HepG2 (cell line): ENCODE results near the gene TTBK1. TPM values are rescaled to one million over a fixed set of nuclear protein-coding genes. Genes with fewer than 3 reads are reported as not detected.

Experiments used
- ETV6 ChIP-seq: sonication (generic); formaldehyde crosslinking; conservative IDR thresholded peaks from 2 replicates; pipeline ENCODE4 v1.4.0; 2020; ENCODE audit warnings: missing genetic modification reagents
- GPN1 ChIP-seq: sonication (generic); formaldehyde crosslinking; IDR thresholded peaks from 2 replicates; pipeline ENCODE4 v1.5.1; 2020; ENCODE audit warnings: missing genetic modification reagents, borderline replicate concordance
- HCFC1 ChIP-seq: fragments of 150-350 bp; IDR thresholded peaks from 2 replicates; pipeline ENCODE4 v1.6.1; 2014; ENCODE audit warnings: low read depth, low read length
- HNRNPLL ChIP-seq: fragments of 200-400 bp; formaldehyde crosslinking; IDR thresholded peaks from 2 replicates; pipeline ENCODE4 v1.6.1; 2017; ENCODE audit warnings: mild to moderate bottlenecking, low read depth, low read length; ENCODE audit not compliant: poor library complexity, severe bottlenecking
- IRF2 ChIP-seq: IDR thresholded peaks from 2 replicates; pipeline ENCODE4 v1.6.1; 2018; ENCODE audit warnings: missing genetic modification reagents, missing compliant biosample characterization
- NCOA1 ChIP-seq: sonication (generic); formaldehyde crosslinking; IDR thresholded peaks from 2 replicates; pipeline ENCODE4 v1.9.0; 2021; ENCODE audit warnings: missing genetic modification reagents
- RAD21 ChIP-seq: fragments of 450-650 bp; formaldehyde crosslinking; IDR thresholded peaks from 2 replicates; pipeline ENCODE4 v1.5.0; 2020; ENCODE audit warnings: mild to moderate bottlenecking
- RFXANK ChIP-seq: IDR thresholded peaks from 2 replicates; pipeline ENCODE4 v1.6.1; 2016
- SRSF9 ChIP-seq: fragments of 200-400 bp; formaldehyde crosslinking; IDR thresholded peaks from 2 replicates; pipeline ENCODE4 v1.6.1; 2018; ENCODE audit warnings: borderline replicate concordance, mild to moderate bottlenecking, low read depth, low read length; ENCODE audit not compliant: insufficient read depth, poor library complexity, severe bottlenecking
- TAF15 ChIP-seq: fragments of 200-400 bp; formaldehyde crosslinking; IDR thresholded peaks from one replicate; pipeline ENCODE4 v1.6.1; 2018; ENCODE audit warnings: mild to moderate bottlenecking, low read depth, low read length; ENCODE audit not compliant: poor library complexity, severe bottlenecking
- ZBTB21 ChIP-seq: sonication (generic); formaldehyde crosslinking; IDR thresholded peaks from 2 replicates; pipeline ENCODE4 v1.4.0; 2020; ENCODE audit warnings: missing genetic modification reagents
- ZFAT ChIP-seq: sonication (generic); formaldehyde crosslinking; conservative IDR thresholded peaks from 2 replicates; pipeline ENCODE4 v1.8.1; 2023; ENCODE audit warnings: missing genetic modification reagents, inconsistent platforms
- ZNF10 ChIP-seq: sonication (generic); formaldehyde crosslinking; IDR thresholded peaks from 2 replicates; pipeline ENCODE4 v1.4.0; 2020; ENCODE audit warnings: mild to moderate bottlenecking, low read depth, missing genetic modification reagents, borderline replicate concordance
- ZNF180 ChIP-seq: sonication (generic); formaldehyde crosslinking; IDR thresholded peaks from 2 replicates; pipeline ENCODE4 v1.4.0; 2020; ENCODE audit warnings: low read depth, missing genetic modification reagents, borderline replicate concordance
- ZNF253 ChIP-seq: sonication (generic); formaldehyde crosslinking; IDR thresholded peaks from 2 replicates; pipeline ENCODE4 v1.8.0; 2022; ENCODE audit warnings: mild to moderate bottlenecking, missing genetic modification reagents, borderline replicate concordance
- ZNF460 ChIP-seq: sonication (generic); formaldehyde crosslinking; IDR thresholded peaks from 2 replicates; pipeline ENCODE4 v1.5.1; 2020; ENCODE audit warnings: missing genetic modification reagents, mild to moderate bottlenecking, borderline replicate concordance
- ZNF546 ChIP-seq: sonication (generic); formaldehyde crosslinking; conservative IDR thresholded peaks from 2 replicates; pipeline ENCODE4 v1.8.1; 2023; ENCODE audit warnings: mild to moderate bottlenecking, missing genetic modification reagents
- ZNF549 ChIP-seq: sonication (generic); formaldehyde crosslinking; IDR thresholded peaks from 2 replicates; pipeline ENCODE4 v1.5.0; 2020; ENCODE audit warnings: missing genetic modification reagents
- ZNF564 ChIP-seq: sonication (generic); formaldehyde crosslinking; IDR thresholded peaks from 2 replicates; pipeline ENCODE4 v1.8.1; 2023; ENCODE audit warnings: mild to moderate bottlenecking, missing genetic modification reagents
- ZNF724P ChIP-seq: sonication (generic); formaldehyde crosslinking; IDR thresholded peaks from 2 replicates; pipeline ENCODE4 v1.8.0; 2022; ENCODE audit warnings: missing genetic modification reagents, borderline replicate concordance
- ZSCAN12 ChIP-seq: sonication (generic); formaldehyde crosslinking; IDR thresholded peaks from 2 replicates; pipeline ENCODE4 v1.9.0; 2021; ENCODE audit warnings: mild to moderate bottlenecking, missing genetic modification reagents
- polyA plus RNA-seq, 8 experiments: library from polyadenylated mRNA; depleted of rRNA in 3 of 8; stranded (reverse) in 7 of 8; unstranded in 1 of 8; fragments of >200 nt; fragmentation: Illumina TruSeq in 4 of 8; extraction: Trizol in 4 of 8; gene quantifications; 2 replicates each; pipeline versions ENCODE4 v1.2.1 to v1.2.3, GENCODE V29; 2011 to 2016; ENCODE audit warnings: low read depth in 4 of 8, missing spikeins in 1 of 8, mixed read lengths in 1 of 8; ENCODE audit not compliant: insufficient read depth in 1 of 8
- total RNA-seq, 5 experiments: library from RNA; depleted of rRNA; stranded (reverse); fragments of >200 nt; fragmentation: Illumina TruSeq; extraction: Trizol; gene quantifications; 2 replicates each; pipeline ENCODE4 v1.2.3, GENCODE V29; 2016; ENCODE audit warnings: low read depth in 1 of 5
- TF ChIP-seq, protein P1 (sequence below): sonication (generic); formaldehyde crosslinking; IDR thresholded peaks from 2 replicates; pipeline ENCODE4 v1.4.0; 2020; ENCODE audit warnings: missing genetic modification reagents, borderline replicate concordance
- TF ChIP-seq, protein P2 (sequence below): sonication (generic); formaldehyde crosslinking; IDR thresholded peaks from 2 replicates; pipeline ENCODE4 v1.5.1; 2020; ENCODE audit warnings: mild to moderate bottlenecking, moderate library complexity, missing genetic modification reagents
- TF ChIP-seq, protein P3 (sequence below): sonication (generic); formaldehyde crosslinking; IDR thresholded peaks from 2 replicates; pipeline ENCODE4 v1.4.0; 2020; ENCODE audit warnings: missing genetic modification reagents, borderline replicate concordance

Gene TTBK1
- total and polyA plus RNA-seq, 2 of the 13 experiments (the other 11 are each of a cell fraction or from before 2014, with no cell fraction given): 0.24 to 0.33 TPM

DNA sequence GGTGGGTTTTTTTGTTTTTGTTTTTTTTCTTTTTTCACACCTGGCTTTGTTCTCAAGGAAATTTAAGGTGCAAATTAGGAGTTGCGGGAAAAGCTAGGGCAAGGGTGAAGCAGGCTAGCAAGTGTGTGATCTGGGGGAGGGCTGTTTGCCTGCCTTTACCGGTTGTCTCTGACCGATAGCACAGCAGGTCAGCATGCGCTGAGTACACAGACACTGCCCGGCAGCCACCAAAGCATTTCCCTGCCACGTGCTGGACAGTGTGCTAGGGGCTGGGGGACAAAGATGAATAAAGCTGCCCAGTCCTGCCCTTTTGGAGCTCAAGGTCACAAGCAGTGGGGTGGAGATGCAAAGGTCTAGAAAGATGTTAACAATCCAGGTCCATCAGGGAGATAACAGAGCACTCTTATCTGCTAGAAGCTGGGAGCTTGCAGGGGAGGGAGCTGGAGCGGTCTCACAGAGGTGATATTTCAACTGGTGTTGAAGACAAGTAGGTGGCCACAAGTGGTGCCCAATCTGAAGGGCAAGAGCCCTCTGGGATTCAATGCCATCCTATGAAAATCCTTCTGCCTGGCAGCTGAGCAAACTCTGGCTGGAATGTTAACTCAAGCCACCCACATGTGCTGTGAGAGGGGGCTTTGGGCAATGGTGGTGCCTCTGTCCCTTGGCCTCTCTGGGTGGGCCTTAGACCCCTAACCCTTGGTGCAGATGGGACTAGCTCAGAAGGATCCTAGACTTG, 24.5 kb downstream of the TTBK1 start (continued):
- TF ChIP-seq, protein P1, sequence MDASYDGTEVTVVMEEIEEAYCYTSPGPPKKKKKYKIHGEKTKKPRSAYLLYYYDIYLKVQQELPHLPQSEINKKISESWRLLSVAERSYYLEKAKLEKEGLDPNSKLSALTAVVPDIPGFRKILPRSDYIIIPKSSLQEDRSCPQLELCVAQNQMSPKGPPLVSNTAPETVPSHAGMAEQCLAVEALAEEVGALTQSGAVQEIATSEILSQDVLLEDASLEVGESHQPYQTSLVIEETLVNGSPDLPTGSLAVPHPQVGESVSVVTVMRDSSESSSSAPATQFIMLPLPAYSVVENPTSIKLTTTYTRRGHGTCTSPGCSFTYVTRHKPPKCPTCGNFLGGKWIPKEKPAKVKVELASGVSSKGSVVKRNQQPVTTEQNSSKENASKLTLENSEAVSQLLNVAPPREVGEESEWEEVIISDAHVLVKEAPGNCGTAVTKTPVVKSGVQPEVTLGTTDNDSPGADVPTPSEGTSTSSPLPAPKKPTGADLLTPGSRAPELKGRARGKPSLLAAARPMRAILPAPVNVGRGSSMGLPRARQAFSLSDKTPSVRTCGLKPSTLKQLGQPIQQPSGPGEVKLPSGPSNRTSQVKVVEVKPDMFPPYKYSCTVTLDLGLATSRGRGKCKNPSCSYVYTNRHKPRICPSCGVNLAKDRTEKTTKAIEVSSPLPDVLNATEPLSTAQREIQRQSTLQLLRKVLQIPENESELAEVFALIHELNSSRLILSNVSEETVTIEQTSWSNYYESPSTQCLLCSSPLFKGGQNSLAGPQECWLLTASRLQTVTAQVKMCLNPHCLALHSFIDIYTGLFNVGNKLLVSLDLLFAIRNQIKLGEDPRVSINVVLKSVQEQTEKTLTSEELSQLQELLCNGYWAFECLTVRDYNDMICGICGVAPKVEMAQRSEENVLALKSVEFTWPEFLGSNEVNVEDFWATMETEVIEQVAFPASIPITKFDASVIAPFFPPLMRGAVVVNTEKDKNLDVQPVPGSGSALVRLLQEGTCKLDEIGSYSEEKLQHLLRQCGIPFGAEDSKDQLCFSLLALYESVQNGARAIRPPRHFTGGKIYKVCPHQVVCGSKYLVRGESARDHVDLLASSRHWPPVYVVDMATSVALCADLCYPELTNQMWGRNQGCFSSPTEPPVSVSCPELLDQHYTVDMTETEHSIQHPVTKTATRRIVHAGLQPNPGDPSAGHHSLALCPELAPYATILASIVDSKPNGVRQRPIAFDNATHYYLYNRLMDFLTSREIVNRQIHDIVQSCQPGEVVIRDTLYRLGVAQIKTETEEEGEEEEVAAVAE (CRISPR knock-in tag): peak; percentile 97
- TF ChIP-seq ETV6 (CRISPR knock-in tag) (peak; percentile 89), TAF15 (no peak), ZNF180 (CRISPR knock-in tag) (no peak), ZBTB21 (CRISPR knock-in tag) (peak; percentile 51; the same call in 1 of the 2 replicates), ZNF460 (peak; percentile 88; the same call in 1 of the 2 replicates), RFXANK (CRISPR knock-in tag) (peak; percentile 93), ZNF253 (CRISPR knock-in tag) (peak; percentile 98; the same call in 1 of the 2 replicates), ZNF10 (CRISPR knock-in tag) (no peak), ZSCAN12 (CRISPR knock-in tag) (no peak), ZNF546 (CRISPR knock-in tag) (peak; percentile 86), ZNF564 (CRISPR knock-in tag) (peak; percentile 98), NCOA1 (CRISPR knock-in tag) (peak; percentile 100), HNRNPLL (no peak), IRF2 (CRISPR knock-in tag) (peak; percentile 99), ZNF724P (CRISPR knock-in tag) (peak; percentile 98; the same call in 1 of the 2 replicates), RAD21 (peak; percentile 79), ZNF549 (no peak), ZFAT (no peak), GPN1 (CRISPR knock-in tag) (no peak), SRSF9 (no peak), HCFC1 (0 out of 2 replicates have a peak, but pooled peaks have one; percentile 12)
- TF ChIP-seq, protein P2, sequence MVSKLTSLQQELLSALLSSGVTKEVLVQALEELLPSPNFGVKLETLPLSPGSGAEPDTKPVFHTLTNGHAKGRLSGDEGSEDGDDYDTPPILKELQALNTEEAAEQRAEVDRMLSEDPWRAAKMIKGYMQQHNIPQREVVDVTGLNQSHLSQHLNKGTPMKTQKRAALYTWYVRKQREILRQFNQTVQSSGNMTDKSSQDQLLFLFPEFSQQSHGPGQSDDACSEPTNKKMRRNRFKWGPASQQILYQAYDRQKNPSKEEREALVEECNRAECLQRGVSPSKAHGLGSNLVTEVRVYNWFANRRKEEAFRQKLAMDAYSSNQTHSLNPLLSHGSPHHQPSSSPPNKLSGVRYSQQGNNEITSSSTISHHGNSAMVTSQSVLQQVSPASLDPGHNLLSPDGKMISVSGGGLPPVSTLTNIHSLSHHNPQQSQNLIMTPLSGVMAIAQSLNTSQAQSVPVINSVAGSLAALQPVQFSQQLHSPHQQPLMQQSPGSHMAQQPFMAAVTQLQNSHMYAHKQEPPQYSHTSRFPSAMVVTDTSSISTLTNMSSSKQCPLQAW (CRISPR knock-in tag): peak; percentile 99
- TF ChIP-seq, protein P3, sequence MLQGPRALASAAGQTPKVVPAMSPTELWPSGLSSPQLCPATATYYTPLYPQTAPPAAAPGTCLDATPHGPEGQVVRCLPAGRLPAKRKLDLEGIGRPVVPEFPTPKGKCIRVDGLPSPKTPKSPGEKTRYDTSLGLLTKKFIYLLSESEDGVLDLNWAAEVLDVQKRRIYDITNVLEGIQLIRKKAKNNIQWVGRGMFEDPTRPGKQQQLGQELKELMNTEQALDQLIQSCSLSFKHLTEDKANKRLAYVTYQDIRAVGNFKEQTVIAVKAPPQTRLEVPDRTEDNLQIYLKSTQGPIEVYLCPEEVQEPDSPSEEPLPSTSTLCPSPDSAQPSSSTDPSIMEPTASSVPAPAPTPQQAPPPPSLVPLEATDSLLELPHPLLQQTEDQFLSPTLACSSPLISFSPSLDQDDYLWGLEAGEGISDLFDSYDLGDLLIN (CRISPR knock-in tag): no peak
